Smooth muscle cell (in vitro differentiated cells): ENCODE measurements around the gene CD72. TPM values are rescaled to one million over a fixed set of nuclear protein-coding genes. Genes with fewer than 3 reads are reported as not detected.
"Not testable (repeated sequence)": the region's sequence is repeated elsewhere in the genome, so short reads cannot be mapped to it uniquely, and the experiment has no call there.

Experiments used
- DNase-seq: peaks from one replicate; lab custom pipeline; 2025; ENCODE audit not compliant: unreplicated experiment; lab: John Stamatoyannopoulos, UW
- H2AFZ ChIP-seq: fragments of 200-600 bp; sonication (generic); 2 replicates; pipeline ENCODE4 v1.6.0; 2016; ENCODE audit warnings: antibody characterized with exemption, low read depth, mild to moderate bottlenecking
- H3F3A ChIP-seq: fragments of 200-600 bp; sonication (generic); 2 replicates; pipeline ENCODE4 v1.6.0; 2017; ENCODE audit warnings: antibody characterized with exemption, low read depth
- H3K27ac ChIP-seq: fragments of 200-600 bp; sonication (generic); 2 replicates; pipeline ENCODE4 v1.5.1; 2016; ENCODE audit warnings: low read depth, mild to moderate bottlenecking
- H3K27me3 ChIP-seq: fragments of 200-600 bp; sonication (generic); 2 replicates; pipeline ENCODE4 v1.6.1; 2016; ENCODE audit warnings: low read depth, mild to moderate bottlenecking
- H3K36me3 ChIP-seq: fragments of 200-600 bp; sonication (generic); 2 replicates; pipeline ENCODE4 v1.5.1; 2016; ENCODE audit warnings: low read depth
- H3K4me1 ChIP-seq: fragments of 200-600 bp; sonication (generic); 2 replicates; pipeline ENCODE4 v1.5.1; 2016; ENCODE audit warnings: low read depth
- H3K4me2 ChIP-seq: fragments of 200-600 bp; sonication (generic); 2 replicates; pipeline ENCODE4 v1.6.0; 2016; ENCODE audit warnings: mild to moderate bottlenecking
- H3K4me3 ChIP-seq: fragments of 200-600 bp; sonication (generic); 2 replicates; pipeline ENCODE4 v1.5.1; 2016; ENCODE audit warnings: mild to moderate bottlenecking
- H3K79me2 ChIP-seq: fragments of 200-600 bp; sonication (generic); 2 replicates; pipeline ENCODE4 v1.6.0; 2016; ENCODE audit warnings: low read depth, mild to moderate bottlenecking
- H3K9ac ChIP-seq: fragments of 200-600 bp; sonication (generic); 2 replicates; pipeline ENCODE4 v1.6.0; 2016; ENCODE audit warnings: low read depth
- H3K9me3 ChIP-seq: fragments of 200-600 bp; sonication (generic); replicated peaks from 2 replicates; pipeline ENCODE4 v1.5.1; 2016; ENCODE audit warnings: low read depth
- H4K20me1 ChIP-seq: fragments of 200-600 bp; sonication (generic); 2 replicates; pipeline ENCODE4 v1.6.0; 2016; ENCODE audit warnings: low read depth
- CTCF ChIP-seq: fragments of 200-600 bp; sonication (generic); IDR thresholded peaks from 2 replicates; pipeline ENCODE4 v1.5.1; 2017; ENCODE audit warnings: borderline replicate concordance, mild to moderate bottlenecking, antibody characterized with exemption; ENCODE audit not compliant: insufficient read depth, poor library complexity, severe bottlenecking
- WGBS: methylation state at CpG from one replicate; pipeline ENCODE4 v1.1.7; 2016; ENCODE audit warnings: low lambda C conversion rate; 5-methylcytosine and 5-hydroxymethylcytosine counted together
- polyA plus RNA-seq: library from polyadenylated mRNA; unstranded; fragments of >200 nt; fragmentation: Nextera tagmentation; extraction: Ambion mirVana; gene quantifications from 2 replicates; pipeline ENCODE4 v1.2.1, GENCODE V29; 2016
- total RNA-seq: library from RNA; depleted of rRNA; stranded (reverse); fragments of >200 nt; gene quantifications from 2 replicates; pipeline ENCODE4 v1.2.3, GENCODE V29; 2014

The CD72 gene
- total and polyA plus RNA-seq, 2 experiments from 2014 or later: 0.45 to 2.9 TPM

GRCh38 chr9:35612843-35613242 lies 5.4 kb downstream of the CD72 start:
- no peak for TF ChIP-seq CTCF
- Histone ChIP-seq H3K27me3 (peaks cover 46% of the 10 kb centered on the region), H3F3A (no peaks in the 10 kb centered on the region), H3K4me2 (no peak overlapping the region), H3K4me1 (no peaks in the 10 kb centered on the region), H3K9me3 (no peaks in the 10 kb centered on the region), H3K36me3 (no peaks in the 10 kb centered on the region), H2AFZ (no peak overlapping the region), H3K79me2 (no peaks in the 10 kb centered on the region), H3K27ac (no peak overlapping the region), H3K4me3 (no peak overlapping the region), H4K20me1 (no peaks in the 10 kb centered on the region), H3K9ac (no peak overlapping the region)
- WGBS: 97% methylated on average over 2 of the region's 2 CpGs
- DNase-seq: no peak

- WGBS: 91% methylated on average over 4 of the region's 4 CpGs
These were observed 6.1 kb downstream of the CD72 start for GRCh38 chr9:35612066-35612465.

GRCh38 chr9:35611230-35611797 lies 6.9 kb downstream of the CD72 start:
- TF ChIP-seq CTCF: peak; percentile 44
- H4K20me1 ChIP-seq: peaks cover 12% of the 10 kb centered on the region
- peaks cover 7% of the 10 kb centered on the region for H3K4me1 ChIP-seq
- WGBS: 35% methylated on average over 8 of the region's 8 CpGs
- no peaks in the 10 kb centered on the region for H3F3A ChIP-seq
- no peak overlapping the region for H3K4me3 ChIP-seq
- no peaks in the 10 kb centered on the region for H3K36me3 ChIP-seq
- no peak for DNase-seq
- peaks cover 30% of the 10 kb centered on the region for H3K27me3 ChIP-seq
- H2AFZ ChIP-seq: no peak overlapping the region
- no peak overlapping the region for H3K4me2 ChIP-seq
- peaks cover 8% of the 10 kb centered on the region for H3K79me2 ChIP-seq
- H3K9ac ChIP-seq: no peak overlapping the region
- H3K27ac ChIP-seq: no peak overlapping the region
- no peaks in the 10 kb centered on the region for H3K9me3 ChIP-seq

More at GRCh38 chr9:35612066-35612465, 6.1 kb downstream of the CD72 start:
- H3K79me2 ChIP-seq, H3K4me2 ChIP-seq, H3K9me3 ChIP-seq, H3K27ac ChIP-seq, H4K20me1 ChIP-seq, H3K36me3 ChIP-seq, H3K4me1 ChIP-seq, H3F3A ChIP-seq, H3K9ac ChIP-seq, H2AFZ ChIP-seq, H3K4me3 ChIP-seq, DNase-seq: not testable (repeated sequence)
- peaks cover 38% of the 10 kb centered on the region for H3K27me3 ChIP-seq

GRCh38 chr9:35609820-35610163 lies 8.4 kb downstream of the CD72 start:
- Histone ChIP-seq H3K79me2 (peaks cover 17% of the 10 kb centered on the region), H3K27me3 (peaks cover 16% of the 10 kb centered on the region), H3K27ac (no peak overlapping the region), H2AFZ (no peak overlapping the region), H3K9me3 (no peaks in the 10 kb centered on the region), H3K4me2 (no peak overlapping the region), H3K4me3 (no peak overlapping the region), H3K9ac (no peak overlapping the region), H3F3A (no peaks in the 10 kb centered on the region), H3K36me3 (no peaks in the 10 kb centered on the region), H3K4me1 (peaks cover 12% of the 10 kb centered on the region), H4K20me1 (peaks cover 19% of the 10 kb centered on the region)
- WGBS: 95% methylated on average over 13 of the region's 13 CpGs
- no peak for TF ChIP-seq CTCF
- no peak for DNase-seq
